Body of pancreas (tissue), 4 donors: ENCODE measurements around the gene MICALL1. TPM values are rescaled to one million over a fixed set of nuclear protein-coding genes. Genes with fewer than 3 reads are reported as not detected.
"Not testable (repeated sequence)": the region's sequence is repeated elsewhere in the genome, so short reads cannot be mapped to it uniquely, and the experiment has no call there.

ENCODE experiments used
- ATAC-seq: fragments of 150-250 bp; one replicate; pipeline ENCODE4 v1.9.1; 2016
- DNase-seq, 4 donors: peaks; one replicate each; pipeline ENCODE4 v3.0.0-alpha.2; 2019
- H3K27ac ChIP-seq, 4 donors: fragments of 200-600 bp; sonication (generic); 1 replicate in 3 of 4; 2 replicates in 1 of 4; pipeline versions ENCODE4 v1.5.1 to v1.6.1; 2016 to 2019; ENCODE audit warnings: mild to moderate bottlenecking in 1 of 4, mixed read lengths in 1 of 4, moderate library complexity in 1 of 4
- H3K27me3 ChIP-seq, 2 donors: fragments of 200-600 bp; sonication (generic); one replicate each; pipeline ENCODE4 v1.6.0; 2016; ENCODE audit warnings: mild to moderate bottlenecking in 1 of 2
- H3K36me3 ChIP-seq, 2 donors: fragments of 200-600 bp; sonication (generic); replicated peaks in 1 of 2; 2 replicates each; pipeline ENCODE4 v1.5.1; 2016; ENCODE audit warnings: low read depth in 2 of 2; ENCODE audit not compliant: insufficient read depth in 1 of 2
- H3K4me1 ChIP-seq: fragments of 200-600 bp; sonication (generic); one replicate; pipeline ENCODE4 v1.6.0; 2016
- H3K4me3 ChIP-seq, 2 donors: fragments of 200-600 bp; sonication (generic); 1 replicate in 1 of 2; 2 replicates in 1 of 2; pipeline ENCODE4 v1.5.1; 2016 to 2019
- H3K9me3 ChIP-seq, 3 donors: fragments of 200-600 bp; sonication (generic); 1 replicate in 2 of 3; 2 replicates in 1 of 3; pipeline ENCODE4 v1.5.1; 2016
- POLR2A ChIP-seq, 3 donors: fragments of 450-650 bp; IDR thresholded peaks; one replicate each; pipeline ENCODE4 v1.6.1; 2016; ENCODE audit warnings: antibody characterized with exemption in 3 of 3, mild to moderate bottlenecking in 2 of 3
- WGBS, 2 donors: methylation state at CpG; one replicate each; pipeline ENCODE4 v1.1.5; 2017; 5-methylcytosine and 5-hydroxymethylcytosine counted together
- intact Hi-C: fragments of 100-400 bp; cut with DNase I; formaldehyde crosslinking; loops from one replicate; pipeline ENCODE4 v1.15.1; 2023
- total RNA-seq, 2 donors: library from RNA; depleted of rRNA; stranded (reverse); fragments of >200 nt; gene quantifications; one replicate each; pipeline ENCODE4 v1.1.0, GENCODE V29; 2016
- TF ChIP-seq, protein P1 (sequence below), 7 experiments: fragments of 450-650 bp in 4 of 7; fragments of 200-600 bp in 3 of 7; sonication (generic) in 3 of 7; IDR thresholded peaks; one replicate each; pipeline ENCODE4 v1.5.1; 2016 to 2019; ENCODE audit warnings: antibody characterized with exemption in 7 of 7

The MICALL1 gene
- total RNA-seq, 2 donors from 2014 or later = 19.2 to 34.9 TPM

DNA sequence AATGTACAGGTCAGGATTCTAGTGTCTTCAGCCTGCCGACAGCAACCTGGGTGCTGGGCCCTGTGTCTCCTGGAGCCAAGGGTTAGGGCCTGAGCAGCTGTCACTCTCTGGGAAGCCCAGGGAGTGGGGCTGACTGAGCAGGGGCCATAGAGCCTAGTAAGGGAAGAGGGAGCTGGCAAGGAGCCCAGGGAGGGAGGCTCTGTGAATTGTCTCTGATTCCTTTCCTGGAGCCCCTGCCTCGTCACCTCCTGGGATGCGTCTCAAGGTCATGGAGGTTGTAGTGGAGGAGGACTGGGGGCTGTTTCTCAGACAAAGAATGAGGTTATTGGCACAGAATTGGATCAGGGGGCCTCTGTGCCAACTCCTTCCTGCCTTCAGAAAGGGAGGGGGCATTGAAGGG is 66.4 kb downstream of the MICALL1 start:
- 77 to 80% methylated on average over 3 of the region's 3 CpGs for WGBS, 2 donors
- ATAC-seq (no peak), DNase-seq (no peak)
- TF ChIP-seq, protein P1, sequence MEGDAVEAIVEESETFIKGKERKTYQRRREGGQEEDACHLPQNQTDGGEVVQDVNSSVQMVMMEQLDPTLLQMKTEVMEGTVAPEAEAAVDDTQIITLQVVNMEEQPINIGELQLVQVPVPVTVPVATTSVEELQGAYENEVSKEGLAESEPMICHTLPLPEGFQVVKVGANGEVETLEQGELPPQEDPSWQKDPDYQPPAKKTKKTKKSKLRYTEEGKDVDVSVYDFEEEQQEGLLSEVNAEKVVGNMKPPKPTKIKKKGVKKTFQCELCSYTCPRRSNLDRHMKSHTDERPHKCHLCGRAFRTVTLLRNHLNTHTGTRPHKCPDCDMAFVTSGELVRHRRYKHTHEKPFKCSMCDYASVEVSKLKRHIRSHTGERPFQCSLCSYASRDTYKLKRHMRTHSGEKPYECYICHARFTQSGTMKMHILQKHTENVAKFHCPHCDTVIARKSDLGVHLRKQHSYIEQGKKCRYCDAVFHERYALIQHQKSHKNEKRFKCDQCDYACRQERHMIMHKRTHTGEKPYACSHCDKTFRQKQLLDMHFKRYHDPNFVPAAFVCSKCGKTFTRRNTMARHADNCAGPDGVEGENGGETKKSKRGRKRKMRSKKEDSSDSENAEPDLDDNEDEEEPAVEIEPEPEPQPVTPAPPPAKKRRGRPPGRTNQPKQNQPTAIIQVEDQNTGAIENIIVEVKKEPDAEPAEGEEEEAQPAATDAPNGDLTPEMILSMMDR (IDR thresholded peaks at IDR 0.05) = no peak
- TF ChIP-seq POLR2A (IDR thresholded peaks at IDR 0.05) = no peak
- H3K4me1 ChIP-seq = peaks cover 10% of the 10 kb centered on the region
- intact Hi-C loops = no loop called here
- peaks cover 0 to 2% of the 10 kb centered on the region in 2 donors for H3K36me3 ChIP-seq
- no peaks in the 10 kb centered on the region for H3K27me3 ChIP-seq
- no peak overlapping the region for H3K27ac ChIP-seq
- no peak overlapping the region for H3K4me3 ChIP-seq
- H3K9me3 ChIP-seq = no peaks in the 10 kb centered on the region

DNA sequence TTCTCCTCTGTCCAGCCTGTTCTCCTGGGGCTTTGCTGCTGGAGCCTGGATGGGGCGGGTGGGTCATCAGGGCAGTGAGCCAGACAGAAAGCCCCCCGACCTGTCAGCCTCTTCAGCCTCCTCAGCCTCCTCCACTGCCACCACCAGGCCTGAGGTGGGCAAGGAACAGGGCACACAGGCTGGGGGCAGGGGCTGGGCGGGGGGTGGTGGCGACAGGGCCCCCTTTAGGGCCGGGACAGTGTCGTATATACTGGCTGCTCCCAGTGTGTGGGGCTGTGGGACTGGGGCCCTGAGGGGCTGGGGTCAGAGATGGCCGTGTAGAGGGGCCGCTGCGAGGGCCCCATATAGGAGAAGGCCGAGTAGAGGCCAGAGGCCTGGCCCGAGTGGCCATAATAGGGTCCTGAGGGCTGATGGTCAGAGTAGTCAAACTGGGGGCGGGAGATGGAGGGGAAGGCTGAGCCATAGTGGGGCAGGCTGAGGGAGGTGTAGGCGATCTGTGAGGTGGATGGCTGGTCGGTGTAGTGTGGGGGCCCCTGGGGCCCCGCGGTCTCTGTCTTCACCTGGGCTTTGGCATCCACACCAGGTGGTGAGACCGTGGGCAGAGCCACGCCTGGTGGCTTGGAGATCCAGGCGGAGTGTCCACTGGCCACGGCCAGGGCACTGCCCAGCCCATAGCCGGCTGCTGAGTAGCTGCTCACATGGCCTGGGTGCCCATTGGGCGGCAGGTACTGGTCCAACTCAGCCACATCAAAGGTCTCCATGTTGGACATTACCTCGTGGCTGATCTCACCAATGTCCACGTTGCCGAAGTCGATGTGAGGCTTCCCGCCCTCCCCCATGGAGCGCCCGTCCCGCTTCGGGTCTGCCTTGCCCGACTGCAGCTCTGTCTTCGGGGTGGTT is 67.4 kb downstream of the MICALL1 start:
- no peak overlapping the region for H3K4me3 ChIP-seq
- no peak overlapping the region for H3K27ac ChIP-seq
- no peaks in the 10 kb centered on the region for H3K9me3 ChIP-seq
- WGBS, 2 donors = 91 to 94% methylated on average over 15 to 28 of the region's 33 CpGs
- ATAC-seq = no peak
- TF ChIP-seq, protein P1 (IDR thresholded peaks at IDR 0.05) = no peak
- no peak for TF ChIP-seq POLR2A (IDR thresholded peaks at IDR 0.05)
- H3K4me1 ChIP-seq = peaks cover 7% of the 10 kb centered on the region
- DNase-seq = no peak
- intact Hi-C loops = no loop called here
- no peaks in the 10 kb centered on the region for H3K36me3 ChIP-seq
- H3K27me3 ChIP-seq = no peaks in the 10 kb centered on the region

GRCh38 chr22:37975153-37975552 is 69.1 kb downstream of the MICALL1 start:
- intact Hi-C loops = no loop called here

GRCh38 chr22:37976022-37976421 is 69.9 kb downstream of the MICALL1 start:
- intact Hi-C loops, H3K4me3 ChIP-seq, ATAC-seq, DNase-seq, H3K4me1 ChIP-seq, H3K36me3 ChIP-seq, H3K27me3 ChIP-seq, H3K27ac ChIP-seq, H3K9me3 ChIP-seq: not testable (repeated sequence)
- 89 to 93% methylated on average over 8 of the region's 8 CpGs for WGBS, 2 donors

More at GRCh38 chr22:37975153-37975552, 69.1 kb downstream of the MICALL1 start:
- 88 to 100% methylated on average over 2 of the region's 2 CpGs for WGBS, 2 donors
- Histone ChIP-seq H3K4me3 (no peak overlapping the region), H3K27me3 (no peaks in the 10 kb centered on the region), H3K27ac (no peak overlapping the region), H3K4me1 (no peaks in the 10 kb centered on the region), H3K36me3 (no peaks in the 10 kb centered on the region), H3K9me3 (no peaks in the 10 kb centered on the region)
- no peak for DNase-seq
- ATAC-seq = no peak
- no peak for TF ChIP-seq POLR2A (IDR thresholded peaks at IDR 0.05)
- TF ChIP-seq, protein P1 (IDR thresholded peaks at IDR 0.05) = no peak

DNA sequence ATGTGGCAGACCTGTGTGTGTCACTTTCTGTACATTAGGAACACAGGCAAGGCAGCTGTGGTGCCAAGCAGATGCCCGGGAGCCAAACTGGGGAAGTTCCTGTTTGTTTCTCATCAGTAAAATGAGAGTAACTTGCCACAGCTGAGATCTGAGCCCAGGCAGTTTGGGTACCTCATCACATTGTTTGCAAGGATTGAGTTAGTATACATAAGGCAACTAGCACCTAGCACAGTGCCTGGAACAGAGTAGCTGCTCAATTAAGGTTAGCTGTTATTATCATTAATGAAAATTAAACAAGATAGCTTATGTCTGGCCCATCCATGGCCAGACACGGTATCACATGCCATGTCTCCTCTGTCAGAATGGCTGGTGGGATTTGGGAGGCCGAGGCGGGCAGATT is 70.5 kb downstream of the MICALL1 start:
- Histone ChIP-seq H3K4me3 (no peak overlapping the region), H3K27me3 (no peaks in the 10 kb centered on the region), H3K9me3 (no peaks in the 10 kb centered on the region), H3K36me3 (no peaks in the 10 kb centered on the region), H3K27ac (no peak overlapping the region), H3K4me1 (peaks cover 6% of the 10 kb centered on the region)
- no peak for DNase-seq
- no peak for ATAC-seq
- intact Hi-C loops = no loop called here
- 90 to 94% methylated on average over 4 of the region's 4 CpGs for WGBS, 2 donors
- TF ChIP-seq, protein P1 (IDR thresholded peaks at IDR 0.05) = no peak
- no peak for TF ChIP-seq POLR2A (IDR thresholded peaks at IDR 0.05)
